ENCODE results near the gene DAP. TPM values are rescaled to one million over a fixed set of nuclear protein-coding genes. Genes with fewer than 3 reads are reported as not detected.

The DAP gene
- total RNA-seq, 3 donors from 2014 or later, result 60.8 to 63.8 (median 61.9) TPM

DNA sequence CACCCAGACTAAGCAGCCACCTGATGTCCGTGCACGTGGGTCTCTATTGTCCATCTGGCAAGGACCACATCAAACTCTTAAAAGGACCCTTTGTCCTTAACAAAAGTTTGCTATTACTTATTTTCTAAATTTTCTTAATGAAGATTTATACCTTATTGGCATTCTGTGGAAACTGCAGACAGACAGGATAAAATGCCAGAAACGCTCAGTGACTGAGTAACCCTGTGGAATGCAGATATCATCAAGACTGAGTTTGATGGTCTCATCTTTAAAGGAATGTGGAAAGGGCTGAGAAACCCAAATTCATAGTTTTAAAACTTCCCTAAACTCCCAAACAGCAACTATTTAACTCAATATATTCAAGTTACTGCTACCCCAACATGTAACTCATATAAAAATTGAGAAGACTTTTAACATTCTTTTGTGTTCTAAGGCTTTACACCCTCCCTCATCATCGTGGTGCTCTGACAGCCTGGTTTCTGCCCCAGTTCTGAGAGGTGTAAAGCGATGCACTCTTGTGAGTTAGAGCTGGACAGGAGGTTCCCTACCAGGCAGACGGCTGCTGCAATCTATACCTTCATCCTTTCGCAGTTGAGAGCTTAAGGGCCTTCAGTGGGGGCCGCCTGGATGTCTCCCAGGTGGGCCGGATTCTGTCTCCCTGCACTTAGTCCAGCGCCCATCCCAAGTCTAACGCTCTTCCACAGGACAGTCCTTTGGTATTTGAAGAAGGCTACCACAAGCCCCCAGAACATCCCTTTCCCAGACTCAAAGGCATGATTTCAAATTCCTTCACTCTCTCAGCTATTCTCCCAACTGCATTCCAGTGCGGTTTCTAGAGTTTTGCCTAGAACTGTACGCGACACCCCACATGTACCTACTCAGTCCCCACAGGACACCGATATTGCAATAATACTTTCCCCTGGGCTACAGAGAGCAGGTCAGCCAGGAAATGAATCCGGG is 68.9 kb downstream of the DAP start:
- no peaks in the 10 kb centered on the region for H3K27me3 ChIP-seq
- H3K4me3 ChIP-seq, result no peak overlapping the region
- no peaks in the 10 kb centered on the region for H3K4me1 ChIP-seq
- intact Hi-C loops (cut with DNase I; ENCODE audit: low total_unique reads), result no loop called here
- H3K36me3 ChIP-seq, result no peaks in the 10 kb centered on the region
- no peak for DNase-seq (ENCODE audit: low spot score in 2 of 2)
- no peaks in the 10 kb centered on the region for H3K9me3 ChIP-seq
- no peak overlapping the region for H3K27ac ChIP-seq
- no peak for TF ChIP-seq POLR2A (IDR thresholded peaks at IDR 0.05)
- TF ChIP-seq POLR2AphosphoS5 (IDR thresholded peaks at IDR 0.05), result no peak
- TF ChIP-seq, protein P1, sequence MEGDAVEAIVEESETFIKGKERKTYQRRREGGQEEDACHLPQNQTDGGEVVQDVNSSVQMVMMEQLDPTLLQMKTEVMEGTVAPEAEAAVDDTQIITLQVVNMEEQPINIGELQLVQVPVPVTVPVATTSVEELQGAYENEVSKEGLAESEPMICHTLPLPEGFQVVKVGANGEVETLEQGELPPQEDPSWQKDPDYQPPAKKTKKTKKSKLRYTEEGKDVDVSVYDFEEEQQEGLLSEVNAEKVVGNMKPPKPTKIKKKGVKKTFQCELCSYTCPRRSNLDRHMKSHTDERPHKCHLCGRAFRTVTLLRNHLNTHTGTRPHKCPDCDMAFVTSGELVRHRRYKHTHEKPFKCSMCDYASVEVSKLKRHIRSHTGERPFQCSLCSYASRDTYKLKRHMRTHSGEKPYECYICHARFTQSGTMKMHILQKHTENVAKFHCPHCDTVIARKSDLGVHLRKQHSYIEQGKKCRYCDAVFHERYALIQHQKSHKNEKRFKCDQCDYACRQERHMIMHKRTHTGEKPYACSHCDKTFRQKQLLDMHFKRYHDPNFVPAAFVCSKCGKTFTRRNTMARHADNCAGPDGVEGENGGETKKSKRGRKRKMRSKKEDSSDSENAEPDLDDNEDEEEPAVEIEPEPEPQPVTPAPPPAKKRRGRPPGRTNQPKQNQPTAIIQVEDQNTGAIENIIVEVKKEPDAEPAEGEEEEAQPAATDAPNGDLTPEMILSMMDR (IDR thresholded peaks at IDR 0.05), result no peak

- H3K27me3 ChIP-seq, result no peaks in the 10 kb centered on the region
- DNase-seq (ENCODE audit: low spot score in 2 of 2), result no peak
- no peaks in the 10 kb centered on the region for H3K36me3 ChIP-seq
- no peak overlapping the region for H3K27ac ChIP-seq
- H3K4me1 ChIP-seq, result no peaks in the 10 kb centered on the region
- H3K4me3 ChIP-seq, result no peak overlapping the region
- no peaks in the 10 kb centered on the region for H3K9me3 ChIP-seq
- intact Hi-C loops (cut with DNase I; ENCODE audit: low total_unique reads), result no loop called here
- no peak for TF ChIP-seq POLR2A (IDR thresholded peaks at IDR 0.05)
- TF ChIP-seq, protein P1 (IDR thresholded peaks at IDR 0.05), result no peak
- TF ChIP-seq POLR2AphosphoS5 (IDR thresholded peaks at IDR 0.05), result no peak
Observed at GRCh38 chr5:10690460-10691440, 70.3 kb downstream of the DAP start.

- Histone ChIP-seq H3K9me3 (no peaks in the 10 kb centered on the region), H3K27ac (no peak overlapping the region), H3K27me3 (no peaks in the 10 kb centered on the region), H3K4me1 (no peaks in the 10 kb centered on the region), H3K4me3 (no peak overlapping the region), H3K36me3 (no peaks in the 10 kb centered on the region)
- DNase-seq (ENCODE audit: low spot score in 2 of 2), result no peak
- TF ChIP-seq POLR2AphosphoS5 (IDR thresholded peaks at IDR 0.05) (no peak), POLR2A (IDR thresholded peaks at IDR 0.05) (no peak)
- TF ChIP-seq, protein P1 (IDR thresholded peaks at IDR 0.05), result no peak
- intact Hi-C loops (cut with DNase I; ENCODE audit: low total_unique reads), result no loop called here
Observed at GRCh38 chr5:10689391-10690081, 71.5 kb downstream of the DAP start.

DNA sequence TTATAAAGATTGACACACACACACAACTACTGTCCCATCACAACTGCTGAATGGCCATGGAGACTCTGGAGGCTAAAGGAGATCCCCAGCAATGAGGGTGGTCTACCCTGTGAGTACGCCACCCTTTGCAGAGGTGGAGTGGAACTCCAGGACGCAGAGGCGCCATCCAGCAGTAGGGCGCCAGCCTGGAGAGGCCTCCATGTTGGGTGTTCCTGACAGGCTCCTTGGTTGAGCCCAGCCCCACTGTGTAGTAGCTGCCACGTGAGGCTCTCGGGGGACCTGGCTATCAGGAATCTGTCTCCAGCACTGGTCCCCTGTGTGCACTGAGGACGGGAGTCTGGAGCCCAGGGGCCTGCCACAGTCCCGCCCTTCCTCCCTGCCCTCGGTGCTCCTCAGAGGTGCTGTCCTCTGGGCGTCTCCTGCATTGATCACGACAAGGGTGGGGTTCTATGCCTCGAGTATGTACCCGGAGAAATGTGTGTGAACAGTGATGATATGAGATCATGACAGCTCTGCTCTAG is 72.3 kb downstream of the DAP start:
- intact Hi-C loops (cut with DNase I; ENCODE audit: low total_unique reads), result no loop called here
- H3K36me3 ChIP-seq, result no peaks in the 10 kb centered on the region
- H3K4me1 ChIP-seq, result no peaks in the 10 kb centered on the region
- H3K4me3 ChIP-seq, result no peak overlapping the region
- H3K27me3 ChIP-seq, result no peaks in the 10 kb centered on the region
- no peak for DNase-seq (ENCODE audit: low spot score in 2 of 2)
- TF ChIP-seq, protein P1 (IDR thresholded peaks at IDR 0.05), result no peak
- TF ChIP-seq POLR2A (IDR thresholded peaks at IDR 0.05) (no peak), POLR2AphosphoS5 (IDR thresholded peaks at IDR 0.05) (no peak)
- no peaks in the 10 kb centered on the region for H3K9me3 ChIP-seq
- H3K27ac ChIP-seq, result no peak overlapping the region
